ENCODE data around the gene POU2F2.

Gene POU2F2

GRCh38 chr19:42132030-42132628 lies at the start of gene POU2F2:
POU2F2 (minus strand) TSS chr19:42132446; CDS start chr19:42132411, 35 bp downstream.
- FAIRE-seq = no peak

- no peak for FAIRE-seq
These were observed 46.8 kb upstream of the POU2F2 start for GRCh38 chr19:42178791-42179674.

DNA sequence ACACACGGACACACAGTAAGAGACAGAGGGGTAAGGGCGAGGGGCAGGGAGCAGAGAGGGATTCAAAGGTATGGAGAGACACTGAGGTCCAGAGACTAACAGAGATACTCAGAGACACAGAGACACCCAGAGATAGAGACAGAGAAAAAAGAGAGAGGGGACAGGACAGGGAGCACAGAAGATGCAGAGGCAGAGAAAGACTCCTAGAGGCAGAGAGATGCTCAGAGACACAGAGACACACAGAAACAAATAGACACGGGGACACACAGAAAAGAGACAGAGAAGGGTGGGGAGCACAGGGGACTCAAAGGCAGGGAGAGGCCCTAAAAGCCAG lies 45.4 kb upstream of the POU2F2 start:
- no peak for FAIRE-seq

DNA sequence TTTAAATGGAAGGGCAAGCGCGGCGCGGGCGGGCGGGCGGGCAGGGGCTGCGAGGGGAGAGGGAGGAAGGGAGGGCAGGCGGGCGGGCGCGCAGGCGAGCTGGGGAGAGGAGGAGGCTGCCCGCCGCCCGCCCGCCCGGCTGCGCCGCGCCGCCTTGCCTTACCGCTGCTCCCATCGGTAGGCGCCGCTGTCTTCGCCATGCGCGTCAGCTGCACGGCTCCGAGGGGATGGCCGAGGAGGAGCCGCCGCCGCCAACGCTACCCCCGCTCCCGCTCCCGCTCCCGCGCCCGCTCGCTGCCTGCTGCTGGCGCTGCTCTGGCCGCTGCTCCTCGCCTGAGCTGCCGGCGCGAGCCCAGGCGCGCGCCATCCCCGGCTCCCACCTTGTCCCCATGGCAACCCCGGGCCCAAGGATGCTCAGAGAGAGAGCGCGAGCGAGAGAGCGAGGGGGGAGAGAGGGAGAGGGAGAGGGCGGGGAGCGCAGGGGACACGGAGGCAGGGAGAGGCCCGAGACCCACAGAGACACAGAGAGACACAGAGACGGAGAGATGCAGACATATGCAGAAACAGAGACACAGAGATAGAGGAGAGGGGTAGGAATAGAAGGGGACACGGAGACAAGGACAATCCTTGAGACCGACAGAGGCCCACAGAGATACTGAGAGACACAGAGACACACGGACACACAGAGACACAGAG lies 44.9 kb upstream of the POU2F2 start:
- FAIRE-seq = no peak

GRCh38 chr19:42176649-42176989 lies 44.4 kb upstream of the POU2F2 start:
- no peak for FAIRE-seq

- no peak for FAIRE-seq
These were observed 43.9 kb upstream of the POU2F2 start for GRCh38 chr19:42175952-42176648.

DNA sequence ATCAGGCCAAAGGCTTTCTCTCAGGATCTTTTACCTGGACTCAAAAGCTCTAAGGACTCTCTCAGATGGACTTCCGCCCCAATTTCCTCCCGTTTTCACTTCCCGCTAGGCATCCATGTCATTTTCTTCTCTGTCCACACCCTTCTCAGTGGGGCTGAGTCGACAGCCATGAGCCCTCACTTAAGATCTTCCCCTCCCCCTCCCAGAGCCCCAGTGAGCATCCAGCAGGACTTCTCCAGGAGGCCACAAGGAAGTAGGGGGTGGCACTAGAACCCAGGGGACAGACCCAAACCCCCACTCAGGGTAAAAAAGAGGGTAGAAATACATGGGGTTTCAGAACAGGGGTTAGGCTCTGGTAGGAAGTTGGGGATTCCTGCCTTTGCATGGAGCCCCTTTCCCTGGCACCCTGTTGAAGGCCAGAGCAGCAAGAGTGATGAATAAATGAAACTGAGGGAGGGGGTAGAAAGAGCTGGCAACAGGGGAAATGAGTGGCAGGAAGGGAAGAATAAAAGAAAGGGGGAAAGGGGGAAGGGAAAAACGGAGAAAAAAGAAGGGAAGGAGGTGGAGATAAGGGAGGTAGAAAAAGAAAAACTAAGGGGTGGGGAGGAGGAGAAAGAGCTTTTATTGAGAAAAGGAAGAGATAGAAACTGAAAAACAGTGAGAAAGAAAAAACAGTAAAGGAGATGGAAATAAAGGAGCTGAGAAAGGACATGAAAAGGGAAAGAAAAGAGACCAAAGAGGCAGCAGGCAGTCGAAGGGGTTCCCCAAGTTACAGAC lies 42.9 kb upstream of the POU2F2 start:
- FAIRE-seq = no peak

DNA sequence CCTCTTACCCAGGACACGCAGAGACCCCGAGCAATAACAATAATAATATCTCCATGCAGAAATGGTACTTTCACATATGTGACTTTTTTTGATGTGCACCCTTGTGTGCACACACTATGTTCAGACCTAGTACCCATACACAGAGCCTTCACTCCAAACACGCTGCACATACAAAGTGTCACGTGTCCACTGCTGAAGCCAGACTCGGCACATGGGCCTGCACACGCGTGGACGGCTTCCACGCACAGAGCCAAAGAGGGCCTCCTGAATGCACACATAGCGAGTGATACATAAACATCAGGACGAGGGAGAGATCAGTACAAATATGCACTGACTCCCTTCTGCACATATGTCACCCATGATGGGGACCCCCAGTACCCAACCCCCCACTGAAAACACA lies 41.9 kb upstream of the POU2F2 start:
- no peak for FAIRE-seq

DNA sequence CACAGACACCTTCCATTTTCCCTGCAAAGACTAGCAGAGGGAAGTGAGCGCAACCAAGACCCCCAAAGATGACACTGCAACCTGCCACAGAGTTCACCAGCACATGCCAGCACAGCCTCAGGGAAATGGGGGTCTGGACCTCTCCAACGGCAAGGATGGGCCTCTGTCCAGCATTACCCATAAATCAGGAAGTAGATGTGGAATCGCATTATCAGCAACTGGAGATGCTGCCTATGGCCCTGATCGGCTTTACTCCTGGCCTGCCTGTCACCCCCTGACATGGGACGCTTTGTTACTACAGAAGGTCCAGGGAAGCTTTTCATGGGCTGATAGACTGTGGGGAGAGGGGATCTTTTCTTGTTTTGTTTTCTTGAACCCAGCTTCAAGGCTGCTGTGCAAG lies 41.4 kb upstream of the POU2F2 start:
- no peak for FAIRE-seq

- FAIRE-seq = no peak
These were observed 40.0 kb upstream of the POU2F2 start for GRCh38 chr19:42172261-42172660.

DNA sequence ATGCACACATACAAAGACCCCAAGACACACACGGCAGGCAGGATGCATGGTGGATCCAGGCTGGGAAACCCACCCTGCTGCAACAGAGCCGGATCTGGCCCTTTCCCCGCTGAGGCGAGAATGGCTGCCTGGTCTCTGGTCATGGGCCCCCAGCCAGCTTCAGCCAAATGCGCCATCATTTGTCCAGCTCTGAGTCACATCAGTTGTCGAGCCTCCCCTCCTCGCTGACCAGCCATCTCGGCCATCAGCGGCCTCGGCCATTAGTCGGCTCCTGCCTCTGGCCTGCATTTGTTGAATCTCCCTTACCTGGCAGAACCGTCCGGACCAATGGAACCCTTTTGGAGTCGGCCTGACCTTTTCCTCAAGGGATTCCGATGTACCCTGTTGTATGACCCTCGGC lies 38.5 kb upstream of the POU2F2 start:
- FAIRE-seq = no peak

- no peak for FAIRE-seq
These were observed 37.5 kb upstream of the POU2F2 start for GRCh38 chr19:42169486-42170413.

GRCh38 chr19:42168206-42168605 lies 36.0 kb upstream of the POU2F2 start:
- FAIRE-seq = no peak

DNA sequence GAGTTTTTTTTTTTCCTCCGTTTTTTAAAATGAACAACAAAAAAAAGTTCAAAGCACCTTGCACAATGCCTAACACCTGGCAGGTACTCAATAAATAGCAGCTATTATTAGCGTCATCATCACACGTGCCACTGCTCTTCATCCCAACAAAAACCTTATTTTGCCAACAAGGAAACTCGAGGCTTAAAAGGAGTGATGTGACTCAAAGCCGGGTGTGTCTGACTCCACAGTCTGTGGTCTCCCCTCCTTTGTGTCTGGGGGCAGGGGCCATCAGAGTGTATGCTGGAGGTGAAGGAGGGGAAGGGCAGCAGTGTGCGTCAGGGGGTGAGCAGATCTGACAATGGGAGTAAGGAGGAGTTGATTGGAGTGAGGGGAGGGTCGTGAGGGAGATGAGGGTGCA lies 34.1 kb upstream of the POU2F2 start:
- no peak for FAIRE-seq

DNA sequence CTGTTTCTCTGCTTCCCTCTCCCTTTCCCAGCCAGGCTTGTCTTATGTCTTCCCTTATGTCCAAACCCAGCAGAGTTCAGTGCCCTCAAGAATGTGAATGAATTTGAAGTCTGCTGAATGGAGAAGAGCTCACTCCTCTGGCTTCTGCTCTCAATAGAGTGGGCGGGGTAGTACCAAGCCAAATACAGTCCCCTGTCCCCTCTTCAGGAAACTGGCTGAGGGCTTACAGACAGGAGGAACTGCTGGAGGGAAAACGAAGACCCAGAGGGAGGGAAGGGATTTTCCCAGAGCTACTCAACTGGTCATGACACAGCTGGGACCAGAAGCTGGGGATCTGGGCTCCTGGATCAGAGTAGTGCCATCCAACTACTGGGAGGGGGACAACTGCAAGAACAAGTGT lies 32.9 kb upstream of the POU2F2 start:
- FAIRE-seq = no peak

- FAIRE-seq = no peak
These were observed 29.5 kb upstream of the POU2F2 start for GRCh38 chr19:42161616-42162263.

GRCh38 chr19:42159942-42160341 lies 27.7 kb upstream of the POU2F2 start:
- no peak for FAIRE-seq

DNA sequence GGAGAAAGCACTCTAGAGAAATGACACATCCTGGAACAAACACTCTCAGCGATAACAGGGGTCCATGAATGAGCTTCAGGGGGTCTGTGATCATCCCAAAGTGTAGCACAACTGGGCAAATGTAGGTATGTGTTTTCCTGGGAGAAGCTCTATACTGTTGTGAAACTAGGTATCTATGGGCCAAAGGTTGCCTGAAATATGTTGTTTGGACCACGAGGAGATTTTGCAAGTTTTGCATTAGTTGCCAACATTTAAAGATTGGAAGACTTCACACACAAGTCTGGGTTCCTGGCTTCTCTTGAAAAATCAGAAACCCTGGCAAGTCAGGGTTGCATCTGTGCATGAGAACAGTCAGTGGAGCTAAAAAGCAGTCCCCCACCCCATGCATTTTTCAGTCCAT lies 26.7 kb upstream of the POU2F2 start:
- FAIRE-seq = no peak

DNA sequence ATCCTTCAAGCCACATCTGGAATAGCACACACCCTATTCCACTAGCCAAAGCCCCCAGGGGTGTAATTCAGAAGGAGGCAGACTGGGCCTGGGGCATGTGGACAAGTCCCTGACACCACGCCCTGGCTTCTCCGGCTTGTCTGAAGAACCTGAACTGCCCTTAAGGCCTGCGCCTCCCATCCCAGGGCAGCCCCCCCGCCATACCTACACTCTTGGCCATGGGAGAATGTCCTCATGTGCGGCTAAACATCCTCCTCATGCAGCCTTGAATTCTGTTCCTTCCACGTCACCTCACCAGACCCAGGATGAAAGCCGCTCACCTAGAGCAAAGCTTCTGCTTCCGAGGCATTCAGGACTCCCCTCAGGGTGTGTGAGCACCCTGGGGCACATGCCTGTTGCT lies 24.3 kb upstream of the POU2F2 start:
- FAIRE-seq = no peak

GRCh38 chr19:42155796-42156195 lies 23.6 kb upstream of the POU2F2 start:
- FAIRE-seq = no peak

Data from endometrium (tissue), 2 donors.